Colonic mucosa (tissue), 4 donors: Measurements from ENCODE around the gene SLC2A5. TPM values are rescaled to one million over a fixed set of nuclear protein-coding genes. Genes with fewer than 3 reads are reported as not detected.

Experiments used
- DNase-seq: peaks from one replicate; pipeline ENCODE4 v3.0.0-alpha.2; 2020
- H3K27ac ChIP-seq: fragments of 200-600 bp; one replicate; pipeline ENCODE4 v1.8.0; 2021
- H3K27me3 ChIP-seq: fragments of 200-600 bp; one replicate; pipeline ENCODE4 v1.8.0; 2021
- H3K36me3 ChIP-seq: fragments of 200-600 bp; one replicate; pipeline ENCODE4 v1.8.0; 2021
- H3K4me1 ChIP-seq: fragments of 200-600 bp; one replicate; pipeline ENCODE4 v1.8.0; 2021; ENCODE audit warnings: mild to moderate bottlenecking
- H3K4me3 ChIP-seq: fragments of 200-600 bp; one replicate; pipeline ENCODE4 v1.8.0; 2021
- H3K9ac ChIP-seq, 2 donors: one replicate each; pipeline ENCODE4 v1.7.0; 2013; ENCODE audit warnings: control low read depth in 2 of 2, low read depth in 2 of 2, low read length in 2 of 2
- H3K9me3 ChIP-seq: fragments of 200-600 bp; one replicate; pipeline ENCODE4 v1.8.0; 2021
- intact Hi-C: fragments of 100-400 bp; cut with DNase I; formaldehyde crosslinking; loops from one replicate; pipeline ENCODE4 v1.14.1; 2022
- total RNA-seq, 2 donors: library from RNA; stranded (reverse); fragmentation: NEBNext Ultra II Directional in 1 of 2; extraction: Animal tissue kit (Norgen Biotek cat#: 25700) in 1 of 2; gene quantifications; one replicate each; pipeline ENCODE4 v1.2.1, GENCODE V29; 2021
- TF ChIP-seq, protein P1 (sequence below): fragments of 200-600 bp; IDR thresholded peaks from one replicate; pipeline ENCODE4 v1.8.0; 2022; ENCODE audit warnings: antibody characterized with exemption, mild to moderate bottlenecking
- donor health status: healthy.
- donor health status: DM: no; HTN: no; CAD: no.
- donor health status: DM: no; HTN: no; CAD: no.

The SLC2A5 gene
- total RNA-seq, 2 donors from 2014 or later, result 1.8 to 4.9 TPM

DNA sequence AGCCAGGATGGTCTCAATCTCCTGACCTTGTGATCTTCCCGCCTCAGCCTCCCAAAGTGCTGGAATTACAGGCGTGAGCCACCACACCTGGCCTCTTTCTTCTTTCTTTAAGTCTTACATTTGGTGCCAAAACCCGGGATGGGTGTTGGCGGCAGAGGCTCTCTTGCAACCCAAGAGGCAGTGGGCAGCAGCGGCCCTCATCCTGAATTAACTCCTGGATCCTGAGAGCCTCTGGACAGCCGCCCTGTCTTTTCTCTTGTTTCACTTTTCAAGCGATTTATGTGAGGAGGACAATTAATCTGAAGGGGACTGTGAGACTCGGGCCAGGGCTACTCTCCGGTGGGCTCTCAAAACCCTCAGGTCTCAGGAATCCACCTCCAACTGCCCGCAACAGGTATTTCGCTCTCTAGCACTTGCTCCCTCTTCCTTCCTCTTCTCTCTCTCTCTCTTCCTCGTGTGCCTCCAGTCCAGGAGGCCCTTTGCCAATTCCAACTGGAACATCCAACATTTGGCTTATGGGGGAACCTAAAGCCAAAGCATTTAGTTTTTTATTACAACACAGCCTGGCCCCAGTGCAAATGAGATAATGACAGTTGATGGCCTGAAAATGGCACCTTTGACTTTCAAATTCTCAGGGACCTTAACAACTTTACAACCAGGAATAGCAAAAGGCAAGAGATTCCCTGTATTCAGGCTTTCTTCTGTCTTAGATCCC, 18.1 kb upstream of the SLC2A5 start:
- Histone ChIP-seq H3K4me1 (peaks cover 4% of the 10 kb centered on the region), H3K27me3 (no peaks in the 10 kb centered on the region), H3K9me3 (no peaks in the 10 kb centered on the region), H3K9ac (no peak overlapping the region), H3K27ac (no peak overlapping the region), H3K36me3 (no peaks in the 10 kb centered on the region), H3K4me3 (no peak overlapping the region)
- no peak for DNase-seq
- intact Hi-C loops, result no loop called here
- TF ChIP-seq, protein P1, sequence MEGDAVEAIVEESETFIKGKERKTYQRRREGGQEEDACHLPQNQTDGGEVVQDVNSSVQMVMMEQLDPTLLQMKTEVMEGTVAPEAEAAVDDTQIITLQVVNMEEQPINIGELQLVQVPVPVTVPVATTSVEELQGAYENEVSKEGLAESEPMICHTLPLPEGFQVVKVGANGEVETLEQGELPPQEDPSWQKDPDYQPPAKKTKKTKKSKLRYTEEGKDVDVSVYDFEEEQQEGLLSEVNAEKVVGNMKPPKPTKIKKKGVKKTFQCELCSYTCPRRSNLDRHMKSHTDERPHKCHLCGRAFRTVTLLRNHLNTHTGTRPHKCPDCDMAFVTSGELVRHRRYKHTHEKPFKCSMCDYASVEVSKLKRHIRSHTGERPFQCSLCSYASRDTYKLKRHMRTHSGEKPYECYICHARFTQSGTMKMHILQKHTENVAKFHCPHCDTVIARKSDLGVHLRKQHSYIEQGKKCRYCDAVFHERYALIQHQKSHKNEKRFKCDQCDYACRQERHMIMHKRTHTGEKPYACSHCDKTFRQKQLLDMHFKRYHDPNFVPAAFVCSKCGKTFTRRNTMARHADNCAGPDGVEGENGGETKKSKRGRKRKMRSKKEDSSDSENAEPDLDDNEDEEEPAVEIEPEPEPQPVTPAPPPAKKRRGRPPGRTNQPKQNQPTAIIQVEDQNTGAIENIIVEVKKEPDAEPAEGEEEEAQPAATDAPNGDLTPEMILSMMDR, result no peak

DNA sequence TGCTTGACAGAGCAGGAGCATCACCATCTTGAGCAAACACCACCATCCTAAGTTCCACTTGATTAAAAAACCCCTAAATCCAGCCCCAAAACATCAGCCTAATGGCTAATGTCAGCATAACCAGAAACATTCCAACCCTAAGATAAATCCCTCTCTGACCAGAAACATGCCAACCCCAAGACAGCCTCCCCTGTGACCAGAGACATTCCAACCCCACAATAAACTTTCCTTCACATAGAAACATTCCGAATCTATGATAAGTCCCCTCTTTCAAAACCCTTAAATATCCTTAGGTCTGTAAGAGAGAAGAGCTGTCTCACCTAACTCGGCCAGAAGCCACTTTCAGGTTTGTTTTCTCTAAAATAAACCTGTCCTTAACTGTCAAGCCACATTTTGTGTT, 17.4 kb upstream of the SLC2A5 start:
- H3K27ac ChIP-seq, result no peak overlapping the region
- no peaks in the 10 kb centered on the region for H3K36me3 ChIP-seq
- H3K4me1 ChIP-seq, result peaks cover 4% of the 10 kb centered on the region
- no peak for DNase-seq
- H3K4me3 ChIP-seq, result no peak overlapping the region
- no peaks in the 10 kb centered on the region for H3K27me3 ChIP-seq
- TF ChIP-seq, protein P1, result no peak
- no peaks in the 10 kb centered on the region for H3K9me3 ChIP-seq
- no peak overlapping the region for H3K9ac ChIP-seq
- intact Hi-C loops, result no loop called here

DNA sequence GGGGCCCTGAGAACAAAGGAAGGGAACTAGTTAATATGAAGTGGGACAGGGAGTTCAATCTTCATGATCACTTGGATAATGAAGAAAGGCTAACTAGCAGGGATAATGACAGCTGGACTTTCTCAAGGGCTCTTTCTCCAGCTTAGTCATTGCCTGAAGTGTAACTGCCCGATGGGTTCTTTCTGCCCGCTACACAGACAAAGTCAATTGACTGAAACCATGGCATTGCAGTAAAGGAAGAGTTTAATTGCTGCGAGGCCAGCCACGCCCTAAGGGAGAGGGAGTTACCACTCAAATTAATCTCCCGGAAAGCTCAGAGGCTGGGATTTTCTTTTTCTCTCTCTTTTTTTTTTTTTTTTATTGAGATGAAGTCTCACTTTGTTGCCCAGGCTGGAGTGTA, 16.6 kb upstream of the SLC2A5 start:
- intact Hi-C loops, result no loop called here
- TF ChIP-seq, protein P1, result no peak
- Histone ChIP-seq H3K36me3 (no peaks in the 10 kb centered on the region), H3K9me3 (no peaks in the 10 kb centered on the region), H3K4me1 (peaks cover 4% of the 10 kb centered on the region), H3K27me3 (no peaks in the 10 kb centered on the region), H3K4me3 (no peak overlapping the region), H3K27ac (no peak overlapping the region), H3K9ac (no peak overlapping the region)
- no peak for DNase-seq

DNA sequence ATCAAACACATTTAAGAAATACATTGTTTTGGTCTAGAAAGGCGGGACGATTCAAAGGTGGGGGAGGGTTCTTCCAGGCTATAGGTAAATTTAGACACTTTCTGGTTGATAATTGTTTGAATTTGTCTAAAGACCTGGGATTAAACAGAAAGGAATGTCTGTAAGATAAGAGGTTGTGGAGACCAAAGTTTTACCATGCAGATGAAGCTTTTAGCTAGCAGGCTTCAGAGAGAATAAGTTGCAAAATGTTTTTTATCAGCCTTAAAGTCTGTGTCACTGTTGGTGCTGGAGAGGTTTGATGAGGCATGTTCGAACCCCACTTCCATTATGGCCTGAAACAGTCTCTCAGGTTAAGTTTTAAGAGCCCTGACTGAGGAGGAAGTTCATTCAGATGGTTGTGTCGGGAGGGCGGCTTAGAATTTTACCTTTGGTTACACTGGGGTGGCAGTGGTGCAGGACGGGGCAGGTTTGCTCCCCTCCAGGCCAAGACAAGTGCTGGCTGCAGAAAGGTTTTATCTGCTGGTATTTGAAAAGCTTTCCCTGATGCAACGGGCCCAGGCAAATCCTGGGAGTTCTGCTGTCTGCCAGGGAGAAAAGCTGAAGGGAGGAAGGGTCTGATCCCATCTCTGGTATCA, 16.0 kb upstream of the SLC2A5 start:
- H3K9ac ChIP-seq, result no peak overlapping the region
- intact Hi-C loops, result no loop called here
- DNase-seq, result no peak
- H3K4me1 ChIP-seq, result peaks cover 4% of the 10 kb centered on the region
- no peaks in the 10 kb centered on the region for H3K36me3 ChIP-seq
- no peak overlapping the region for H3K4me3 ChIP-seq
- H3K27ac ChIP-seq, result no peak overlapping the region
- TF ChIP-seq, protein P1, result no peak
- no peaks in the 10 kb centered on the region for H3K9me3 ChIP-seq
- H3K27me3 ChIP-seq, result no peaks in the 10 kb centered on the region

DNA sequence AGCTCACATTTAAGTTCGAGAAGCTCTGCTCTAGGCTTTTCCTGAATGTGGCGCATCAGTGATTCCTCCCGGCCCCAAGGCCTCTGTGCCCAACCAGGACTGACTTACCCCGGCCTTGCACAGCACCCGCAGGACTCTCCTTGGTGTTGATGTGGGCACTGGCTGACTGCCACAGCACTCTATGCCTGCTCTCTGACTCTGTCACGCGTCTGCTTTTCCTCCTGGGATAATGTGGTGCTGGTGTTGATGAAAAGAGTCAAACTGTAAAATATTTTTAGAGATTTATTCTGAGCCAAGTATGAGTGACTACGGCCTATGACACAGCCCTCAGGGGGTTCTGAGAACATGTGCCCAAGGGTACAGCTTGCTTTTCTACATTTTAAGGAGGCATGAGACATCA, 15.5 kb upstream of the SLC2A5 start:
- no peak overlapping the region for H3K4me3 ChIP-seq
- H3K9me3 ChIP-seq, result no peaks in the 10 kb centered on the region
- H3K36me3 ChIP-seq, result no peaks in the 10 kb centered on the region
- no peak for DNase-seq
- intact Hi-C loops, result no loop called here
- peaks cover 4% of the 10 kb centered on the region for H3K4me1 ChIP-seq
- TF ChIP-seq, protein P1, result no peak
- no peak overlapping the region for H3K9ac ChIP-seq
- no peak overlapping the region for H3K27ac ChIP-seq
- H3K27me3 ChIP-seq, result no peaks in the 10 kb centered on the region
